ENCODE data around the gene GPR89A. TPM values are rescaled to one million over a fixed set of nuclear protein-coding genes. Genes with fewer than 3 reads are reported as not detected.
"Not testable (repeated sequence)": the region's sequence is repeated elsewhere in the genome, so short reads cannot be mapped to it uniquely, and the experiment has no call there.

GPR89A gene
- total RNA-seq, 8 experiments from 2014 or later: 14.1 to 29.0 (median 23.7) TPM

DNA sequence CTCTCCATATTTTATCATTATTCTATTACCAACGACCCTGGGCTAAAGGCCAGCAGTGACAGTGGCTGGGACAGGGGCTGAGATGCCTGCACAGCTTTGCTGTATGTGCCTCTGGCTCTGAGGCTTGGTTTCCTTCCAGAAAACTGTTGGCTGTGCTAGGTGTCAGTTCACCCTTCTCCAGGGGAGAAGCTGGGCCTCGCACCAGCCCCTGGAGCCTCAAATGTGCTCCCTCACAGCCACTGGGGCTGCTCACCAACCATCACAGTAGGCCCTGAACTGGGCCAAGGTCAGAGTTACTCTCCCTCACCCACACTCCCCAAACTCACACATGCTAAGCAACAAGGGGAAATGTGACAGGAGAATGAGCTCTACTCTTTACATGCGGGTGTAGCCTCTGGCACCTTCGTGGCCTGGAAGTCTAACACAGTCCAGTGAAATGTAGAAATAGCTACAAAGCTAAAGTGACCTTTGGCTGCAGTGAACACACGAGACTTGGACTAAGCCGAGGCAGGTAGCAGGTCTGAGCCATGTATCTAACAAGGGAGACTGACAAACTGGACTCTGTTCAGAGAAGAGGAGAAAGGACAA, 106.8 kb downstream of the GPR89A start:
- 58 to 88% (median 83%) methylated on average over 1 to 6 of the region's 6 CpGs; no CpG with 5 or more reads in 1 of the 10 experiments for WGBS, 10 experiments
- Histone ChIP-seq H3K4me3 (no peak overlapping the region), H3K4me1 (replicated peaks in 1 of 2) (peaks cover 0 to 3% of the 10 kb centered on the region in 2 donors), H3K27ac (no peak overlapping the region)
- ATAC-seq (replicated peaks in 6 of 8): no peak
- in situ Hi-C loops (cut with MboI; ENCODE audit: low pct_unique_long_range_greater_than_20kb in 2 of 9, low sequenced_read_pairs in 9 of 9, unreplicated experiment in 9 of 9): no loop called here

DNA sequence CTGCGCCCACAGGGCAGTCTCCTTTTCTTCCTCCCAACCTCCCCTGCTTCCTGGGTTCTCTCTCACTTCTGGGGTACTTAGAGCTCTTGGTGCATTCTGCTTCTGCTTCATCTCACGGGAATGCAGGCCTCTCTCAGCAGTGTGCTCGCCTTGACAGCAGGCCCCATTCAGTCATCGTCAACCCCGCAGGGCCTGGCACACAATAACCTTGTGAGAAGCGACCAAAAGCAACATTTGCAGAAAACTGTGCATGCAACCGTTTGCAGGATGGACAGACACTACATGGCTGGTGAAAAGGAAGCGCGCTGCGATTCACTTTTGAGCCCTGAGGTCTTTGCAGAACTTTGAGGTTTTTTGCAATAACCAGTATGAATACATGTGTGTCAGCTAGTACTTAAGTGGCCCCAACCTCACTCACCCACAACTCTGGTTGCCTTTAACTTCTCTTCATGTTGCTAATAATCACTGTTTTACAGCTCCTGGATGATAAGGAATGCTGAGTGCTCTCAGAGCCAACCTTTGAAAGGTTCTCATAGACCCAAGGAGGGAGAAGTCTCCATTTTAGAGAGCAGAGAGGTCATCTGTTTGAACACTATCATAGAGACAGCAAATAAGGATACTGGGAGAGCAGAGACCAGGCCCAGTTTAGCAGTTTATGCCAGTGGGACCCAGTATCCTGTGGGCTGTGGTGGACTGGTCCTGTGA, 109.0 kb downstream of the GPR89A start:
- WGBS, 10 experiments: 36 to 86% (median 61%) methylated on average over 1 to 10 of the region's 10 CpGs; no CpG with 5 or more reads in 2 of the 10 experiments
- Histone ChIP-seq H3K4me3 (no peak overlapping the region), H3K27ac (no peak overlapping the region), H3K4me1 (replicated peaks in 1 of 2) (peaks cover 0 to 7% of the 10 kb centered on the region in 2 donors)
- in situ Hi-C loops (cut with MboI; ENCODE audit: low pct_unique_long_range_greater_than_20kb in 2 of 9, low sequenced_read_pairs in 9 of 9, unreplicated experiment in 9 of 9): no loop called here
- ATAC-seq (replicated peaks in 6 of 8): peak in 4 of 8 experiments; percentile 23 to 38 (median 32)

DNA sequence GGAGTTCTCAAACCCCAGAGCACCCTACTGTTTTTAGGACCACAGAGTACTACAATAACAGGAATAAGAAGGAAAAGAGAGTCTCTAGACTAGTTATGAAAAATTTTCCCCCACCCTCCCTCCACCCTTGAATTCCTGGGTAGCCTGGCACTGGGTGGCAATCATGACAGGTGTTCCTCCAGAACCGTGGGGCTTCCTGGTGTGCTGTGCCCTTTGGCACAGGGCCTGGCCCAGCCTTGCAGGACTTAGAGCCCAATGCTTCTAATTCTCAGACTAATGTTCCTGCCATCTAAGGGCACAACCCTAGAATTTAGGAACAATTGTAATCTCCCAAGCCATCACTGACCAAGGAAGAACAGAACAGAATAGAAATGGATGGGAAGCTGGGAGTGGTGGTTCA, 110.0 kb downstream of the GPR89A start:
- in situ Hi-C loops (cut with MboI; ENCODE audit: low pct_unique_long_range_greater_than_20kb in 2 of 9, low sequenced_read_pairs in 9 of 9, unreplicated experiment in 9 of 9): no loop called here
- Histone ChIP-seq H3K27ac (no peak overlapping the region), H3K4me1 (replicated peaks in 1 of 2) (peaks cover 0 to 7% of the 10 kb centered on the region in 2 donors), H3K4me3 (no peak overlapping the region)
- 80 to 100% methylated on average over 1 of the region's 1 CpG; no CpG with 5 or more reads in 8 of the 10 experiments for WGBS, 10 experiments
- ATAC-seq (replicated peaks in 6 of 8): no peak

DNA sequence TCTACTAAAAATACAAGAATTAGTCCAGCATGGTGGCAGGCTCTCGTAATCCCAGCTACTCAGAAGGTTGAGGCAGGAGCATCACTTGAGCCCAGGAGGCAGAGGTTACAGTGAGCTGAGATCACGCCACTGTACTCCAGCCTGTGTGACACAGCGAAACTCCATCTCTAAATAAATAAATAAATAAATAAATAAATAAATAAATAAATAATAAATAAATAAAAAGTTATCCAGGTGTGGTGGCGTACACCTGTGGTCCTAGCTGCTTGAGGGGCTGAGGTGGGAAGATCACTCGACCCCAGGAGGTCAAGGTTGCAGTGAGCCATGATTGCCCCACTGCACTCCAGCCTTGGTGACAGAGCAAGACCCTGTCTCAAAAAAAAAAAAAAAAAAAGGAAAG, 110.7 kb downstream of the GPR89A start:
- ATAC-seq (replicated peaks in 6 of 8); H3K27ac ChIP-seq; H3K4me1 ChIP-seq (replicated peaks in 1 of 2); in situ Hi-C loops (cut with MboI; ENCODE audit: low pct_unique_long_range_greater_than_20kb in 2 of 9, low sequenced_read_pairs in 9 of 9, unreplicated experiment in 9 of 9); H3K4me3 ChIP-seq: not testable (repeated sequence)
- WGBS, 10 experiments: 73 to 96% (median 91%) methylated on average over 1 to 5 of the region's 5 CpGs; no CpG with 5 or more reads in 1 of the 10 experiments

DNA sequence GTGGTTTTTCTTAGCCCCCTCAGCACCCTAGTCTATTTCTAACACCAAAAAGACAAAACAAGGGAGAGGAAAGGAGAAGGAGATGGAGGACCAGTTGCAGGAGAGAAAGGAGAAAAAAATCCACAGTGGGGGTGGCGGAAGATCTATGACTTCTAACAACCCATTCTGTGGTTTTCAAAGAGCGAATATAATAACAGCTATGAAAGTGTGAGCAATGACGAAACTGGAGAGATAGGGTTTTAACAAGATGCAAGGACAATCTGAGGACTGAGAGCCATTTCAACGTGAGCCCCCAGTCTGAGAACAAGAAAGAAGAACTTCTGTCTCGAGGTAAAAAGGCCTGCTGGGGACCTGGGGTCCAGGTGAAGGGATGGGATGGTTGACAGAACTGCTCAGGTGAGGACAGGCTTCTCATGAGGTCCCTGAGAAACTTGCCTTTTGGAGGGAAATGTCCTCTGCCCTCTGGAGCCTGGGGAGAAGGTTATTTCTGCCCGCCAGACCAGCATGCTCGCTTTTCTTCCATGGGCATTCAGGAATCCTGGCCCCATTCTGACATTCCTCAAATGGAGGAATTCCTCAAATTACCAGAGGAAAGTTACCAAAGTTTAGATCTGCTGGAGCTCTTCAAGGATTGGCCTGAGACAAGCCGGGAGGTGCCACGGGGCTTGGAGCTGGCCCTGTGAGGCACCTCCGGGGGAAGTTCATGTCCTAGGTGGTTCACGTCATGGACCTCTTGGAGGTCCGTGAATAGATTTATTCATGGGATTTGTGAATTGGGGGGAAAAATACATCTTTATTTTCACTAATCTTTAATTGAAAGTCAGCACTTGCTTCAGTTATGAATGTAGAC, 111.7 kb downstream of the GPR89A start, which contains the start of gene CD160:
TSS of gene CD160 (plus strand) at position 270 of the 850 bp plus-strand sequence. CDS start 8,829 bp downstream, outside the sequence.
- Histone ChIP-seq H3K4me3 (no peak within 1 kb of the TSS), H3K4me1 (replicated peaks in 1 of 2) (peaks cover 0 to 7% of the 10 kb centered on the region in 2 donors), H3K27ac (no peak within 1 kb of the TSS)
- ATAC-seq (replicated peaks in 6 of 8): no peak
- in situ Hi-C loops (cut with MboI; ENCODE audit: low pct_unique_long_range_greater_than_20kb in 2 of 9, low sequenced_read_pairs in 9 of 9, unreplicated experiment in 9 of 9): no loop called here
- 63 to 95% (median 84%) methylated on average over 2 to 12 of the region's 12 CpGs; no CpG with 5 or more reads in 1 of the 10 experiments for WGBS, 10 experiments

Other genes with a start within 250 kb of the GPR89A start
- gene NBPF20, start 182.4 kb upstream of the GPR89A start, total RNA-seq: 1 to 10 TPM; 2.1 to 6.4 (median 3.3) TPM
- 1 to 10 TPM in 5 of 8 experiments, under 1 TPM in 3; 0.46 to 1.8 (median 1.2) TPM for gene PDZK1, start 99.4 kb downstream of the GPR89A start, total RNA-seq
- 1 to 10 TPM in 7 of 8 experiments, under 1 TPM in 1; 0.71 to 3.6 (median 2.3) TPM for gene CD160, start 111.5 kb downstream of the GPR89A start, total RNA-seq
- gene RNF115, start 216.1 kb downstream of the GPR89A start, total RNA-seq: 10 to 100 TPM in 7 of 8 experiments, 1 to 10 TPM in 1; 7.2 to 18.7 (median 16.3) TPM
- 10 to 100 TPM; 26.7 to 54.6 (median 32.0) TPM for gene POLR3C, start 216.2 kb downstream of the GPR89A start, total RNA-seq
- 1 to 10 TPM; 1.6 to 7.2 (median 3.1) TPM for gene NUDT17, start 237.6 kb downstream of the GPR89A start, total RNA-seq

Data from motor neuron (in vitro differentiated cells).